Fibroblast of upper back skin (primary cell): ENCODE data around the gene EPHB4.
"Not testable (repeated sequence)": the region's sequence is repeated elsewhere in the genome, so short reads cannot be mapped to it uniquely, and the experiment has no call there.

Experiments
- DNase-seq: peaks from one replicate; pipeline ENCODE4 v3.0.0-alpha.2; 2013

The EPHB4 gene

DNA sequence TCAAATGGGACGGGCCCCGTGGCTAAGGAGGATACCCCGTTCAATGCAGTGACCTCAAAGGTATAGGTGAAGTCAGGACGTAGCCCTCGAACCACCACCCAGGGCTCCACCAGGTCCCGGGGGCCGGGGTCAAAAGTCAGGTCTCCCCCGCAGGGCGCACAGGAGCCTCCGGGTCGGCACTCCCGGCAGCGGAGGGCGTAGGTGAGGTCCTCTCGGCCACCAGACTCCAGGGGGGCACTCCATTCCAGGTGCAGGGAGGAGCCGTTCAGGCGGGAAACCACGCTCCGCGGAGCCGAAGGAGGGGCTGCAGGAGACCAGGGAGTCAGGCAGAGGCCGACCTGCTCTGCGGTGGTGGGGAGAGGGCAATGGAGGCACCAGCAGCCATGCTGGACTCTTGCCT, 7.7 kb downstream of the EPHB4 start:
- no peak for DNase-seq

DNA sequence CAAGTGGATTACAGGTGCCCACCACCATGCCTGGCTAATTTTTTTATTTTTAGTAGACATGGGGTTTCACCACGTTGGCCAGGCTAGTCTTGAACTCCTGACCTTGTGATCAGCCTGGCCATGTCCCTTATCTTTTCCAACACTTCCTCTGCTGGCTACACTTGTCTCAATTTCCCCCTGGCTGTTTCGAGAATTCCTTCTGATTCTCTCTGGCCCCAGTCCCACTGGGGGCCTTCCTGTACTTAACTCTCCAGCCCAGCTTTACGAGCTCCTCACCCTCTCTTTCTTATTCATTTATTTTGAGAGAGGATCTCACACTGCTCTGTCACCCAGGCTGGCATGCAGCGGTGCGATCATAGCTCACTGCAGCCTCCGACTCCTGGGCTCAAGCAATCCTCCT, 8.5 kb downstream of the EPHB4 start:
- no peak for DNase-seq

DNA sequence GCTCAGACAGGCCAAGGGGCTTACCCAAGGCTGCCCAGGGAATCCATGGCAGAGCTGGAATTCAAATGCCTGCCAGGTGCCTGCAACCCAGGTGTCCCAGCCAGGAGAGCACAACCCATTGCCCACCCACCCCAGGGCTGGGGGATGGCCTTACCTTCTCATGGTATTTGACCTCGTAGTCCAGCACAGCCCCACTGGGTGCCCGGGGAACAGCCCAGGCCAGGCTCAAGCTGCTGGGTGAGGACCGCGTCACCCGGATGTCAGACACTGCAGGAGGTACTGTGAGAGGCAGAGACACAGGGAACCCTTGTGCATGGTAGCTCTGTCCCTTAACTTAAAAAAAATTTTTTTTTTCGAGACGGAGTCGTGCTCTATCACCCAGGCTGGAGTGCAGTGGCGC, 9.0 kb downstream of the EPHB4 start:
- no peak for DNase-seq

DNA sequence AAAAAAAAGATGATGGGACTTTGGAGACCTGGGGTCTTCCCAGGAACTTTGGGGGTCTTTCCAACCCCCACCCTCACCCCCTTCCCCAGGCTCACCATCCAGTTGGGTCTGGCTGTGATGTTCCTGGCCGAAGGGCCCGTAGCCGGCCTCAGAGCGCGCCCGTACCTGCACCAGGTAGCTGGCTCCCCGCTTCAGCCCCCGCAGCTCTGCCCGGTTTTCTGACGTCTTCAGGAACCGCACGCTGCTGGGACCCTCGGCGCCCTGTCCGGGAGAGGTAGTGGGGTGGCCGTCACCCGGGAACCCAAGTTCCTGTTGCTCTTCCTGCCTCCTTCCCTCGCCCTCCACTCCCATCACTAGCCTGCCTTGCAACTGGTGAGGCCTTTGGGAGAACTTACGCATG, 10.2 kb downstream of the EPHB4 start:
- DNase-seq, result no peak

DNA sequence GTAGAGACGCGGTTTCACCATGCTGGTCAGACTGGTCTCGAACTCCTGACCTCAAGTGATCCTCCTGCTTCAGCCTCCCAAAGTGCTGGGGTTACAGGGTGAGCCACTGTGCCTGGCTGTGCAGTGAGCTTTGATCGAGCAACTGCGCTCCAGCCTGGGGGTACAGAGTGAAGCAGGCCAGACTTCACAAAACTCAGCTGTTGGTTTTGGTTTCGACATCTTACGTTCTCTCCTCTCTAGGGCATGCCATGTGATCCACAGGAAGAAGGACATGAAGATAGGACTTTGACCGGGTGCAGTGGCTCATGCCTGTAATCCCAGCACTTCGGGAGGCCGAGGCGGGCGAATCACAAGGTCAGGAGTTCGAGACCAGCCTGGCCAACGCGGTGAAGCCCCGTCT, 10.8 kb downstream of the EPHB4 start:
- not testable (repeated sequence) for DNase-seq

DNA sequence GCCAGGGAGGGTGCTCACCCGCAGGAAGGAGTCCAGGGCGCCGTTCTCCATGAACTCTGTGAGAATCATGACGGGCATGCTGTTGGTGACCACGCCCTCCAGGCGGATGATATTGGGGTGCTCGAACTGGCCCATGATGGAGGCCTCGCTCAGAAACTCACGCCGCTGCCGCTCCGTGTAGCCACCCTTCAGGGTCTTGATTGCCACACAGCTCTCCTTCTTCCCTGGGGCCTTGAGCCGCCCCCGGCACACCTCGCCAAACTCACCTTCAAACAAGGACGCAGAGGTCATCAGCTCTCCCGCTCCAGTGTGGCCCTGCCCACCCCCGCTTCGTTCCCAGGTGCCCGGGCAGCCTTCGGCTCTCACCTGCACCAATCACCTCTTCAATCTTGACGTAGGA, 14.6 kb downstream of the EPHB4 start:
- DNase-seq, result no peak

DNA sequence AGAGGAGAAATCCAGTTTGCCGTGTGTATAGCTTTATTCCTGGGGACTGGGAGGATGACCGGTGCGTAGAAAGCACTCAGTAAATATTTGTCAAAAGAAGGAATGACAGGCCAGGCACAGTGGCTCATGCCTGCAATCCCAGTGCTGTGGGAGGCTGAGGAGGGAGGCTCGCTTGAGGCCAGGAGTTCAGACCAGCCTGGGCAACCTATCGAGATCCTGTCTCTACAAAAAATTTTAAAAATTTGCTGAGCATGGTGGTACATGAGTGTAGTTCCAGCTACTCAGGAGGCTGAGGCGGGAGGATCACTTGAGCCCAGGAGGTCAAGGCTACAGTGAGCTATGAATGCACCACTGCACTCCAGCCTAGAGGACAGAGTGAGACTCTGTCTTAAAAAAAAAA, 15.8 kb downstream of the EPHB4 start:
- DNase-seq, result no peak

DNA sequence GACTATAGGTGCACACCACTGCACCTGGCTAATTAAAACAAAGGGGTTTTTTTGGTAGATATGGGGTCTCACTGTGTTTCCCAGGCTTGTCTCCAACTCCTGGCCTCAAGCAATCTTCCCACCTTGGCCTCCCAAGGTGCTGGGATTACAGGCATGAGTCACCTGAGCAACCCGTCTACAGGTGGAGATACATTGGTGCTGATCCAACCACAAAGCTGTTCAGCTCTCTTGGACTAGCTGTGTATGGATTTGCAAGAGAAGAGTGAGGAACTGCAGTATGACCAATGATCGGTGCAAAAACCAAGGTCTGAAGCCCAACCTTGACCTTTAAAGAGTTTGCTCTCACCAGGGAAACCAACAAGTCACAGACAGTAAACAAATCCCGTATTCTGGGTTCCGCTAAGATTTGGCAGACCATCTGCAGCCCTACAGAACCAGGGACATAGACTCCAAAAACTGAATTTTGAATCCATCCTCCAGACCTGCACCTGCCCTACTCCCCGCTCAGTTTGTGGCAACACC, 18.9 kb downstream of the EPHB4 start:
- DNase-seq, result no peak

DNA sequence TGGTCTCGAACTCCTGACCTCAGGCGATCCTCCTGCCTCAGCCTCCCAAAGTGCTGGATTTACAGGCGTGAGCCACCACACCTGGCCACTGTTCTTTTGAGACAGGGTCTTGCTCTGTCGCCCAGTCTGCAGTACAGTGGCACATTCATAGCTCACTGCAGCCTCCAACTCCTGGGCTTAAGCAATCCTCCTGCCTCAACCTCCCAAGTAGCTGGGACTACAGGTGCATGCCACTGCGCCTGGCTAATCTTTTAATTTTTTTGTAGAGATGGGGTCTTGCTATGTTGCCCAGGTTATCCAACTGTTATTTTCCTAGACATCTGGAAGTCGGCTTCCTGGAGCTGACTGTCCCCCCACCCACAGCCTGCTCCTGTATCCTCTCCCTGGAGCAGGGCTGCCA, 20.4 kb downstream of the EPHB4 start:
- DNase-seq, result not testable (repeated sequence)

DNA sequence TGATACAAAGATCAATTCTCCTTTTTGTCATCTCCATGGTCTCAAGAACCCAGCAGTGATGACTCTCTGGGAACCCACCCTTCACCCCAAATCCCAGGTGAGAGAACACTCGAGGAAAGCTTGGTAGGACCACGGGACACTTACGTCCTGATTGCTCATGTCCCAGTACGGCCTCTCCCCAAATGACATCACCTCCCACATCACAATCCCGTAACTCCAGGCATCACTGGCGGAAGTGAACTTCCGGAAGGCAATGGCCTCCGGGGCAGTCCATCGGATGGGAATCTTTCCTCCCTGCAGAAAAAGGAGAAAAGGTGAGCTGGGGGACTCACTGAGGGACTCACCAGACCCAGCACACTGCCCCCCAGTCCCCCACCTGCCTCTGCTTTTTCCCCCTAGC, 21.0 kb downstream of the EPHB4 start:
- DNase-seq, result no peak

DNA sequence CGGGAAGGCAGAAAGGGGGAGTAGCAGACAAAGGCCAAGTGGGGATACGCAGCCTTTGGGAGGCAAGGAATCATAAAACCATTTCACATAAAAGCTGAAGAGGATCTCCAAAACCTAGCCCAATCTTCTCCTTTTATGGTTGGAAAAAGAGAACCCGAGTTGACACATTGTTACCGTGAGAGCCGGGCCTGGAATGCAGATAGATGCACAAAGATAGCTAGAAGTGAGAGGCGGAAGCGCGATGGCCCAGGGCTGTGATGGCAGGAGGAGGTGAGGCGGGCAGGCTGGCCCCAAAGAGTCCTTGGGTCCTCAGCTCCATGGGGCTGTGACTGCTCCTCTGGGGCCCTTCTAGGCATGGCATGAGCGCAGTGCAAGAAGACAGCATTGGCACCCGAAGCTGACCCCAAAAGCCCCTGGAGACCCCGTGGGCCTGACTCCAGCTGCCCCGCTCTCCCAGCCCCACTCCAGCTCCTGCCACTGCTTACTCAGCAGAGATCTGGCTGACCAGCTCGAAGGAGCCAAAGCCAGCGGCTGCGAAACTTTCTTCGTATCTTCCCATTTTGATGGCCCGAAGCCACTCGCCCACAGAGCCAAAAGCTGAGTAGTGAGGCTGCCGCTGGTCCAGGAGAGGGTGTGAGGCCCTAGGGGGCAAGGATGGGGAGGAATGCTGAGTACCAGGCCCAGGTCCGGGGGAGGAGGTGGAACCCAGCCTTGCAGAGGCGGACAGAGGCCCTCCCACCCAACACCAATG, 22.5 kb downstream of the EPHB4 start:
- no peak for DNase-seq

DNA sequence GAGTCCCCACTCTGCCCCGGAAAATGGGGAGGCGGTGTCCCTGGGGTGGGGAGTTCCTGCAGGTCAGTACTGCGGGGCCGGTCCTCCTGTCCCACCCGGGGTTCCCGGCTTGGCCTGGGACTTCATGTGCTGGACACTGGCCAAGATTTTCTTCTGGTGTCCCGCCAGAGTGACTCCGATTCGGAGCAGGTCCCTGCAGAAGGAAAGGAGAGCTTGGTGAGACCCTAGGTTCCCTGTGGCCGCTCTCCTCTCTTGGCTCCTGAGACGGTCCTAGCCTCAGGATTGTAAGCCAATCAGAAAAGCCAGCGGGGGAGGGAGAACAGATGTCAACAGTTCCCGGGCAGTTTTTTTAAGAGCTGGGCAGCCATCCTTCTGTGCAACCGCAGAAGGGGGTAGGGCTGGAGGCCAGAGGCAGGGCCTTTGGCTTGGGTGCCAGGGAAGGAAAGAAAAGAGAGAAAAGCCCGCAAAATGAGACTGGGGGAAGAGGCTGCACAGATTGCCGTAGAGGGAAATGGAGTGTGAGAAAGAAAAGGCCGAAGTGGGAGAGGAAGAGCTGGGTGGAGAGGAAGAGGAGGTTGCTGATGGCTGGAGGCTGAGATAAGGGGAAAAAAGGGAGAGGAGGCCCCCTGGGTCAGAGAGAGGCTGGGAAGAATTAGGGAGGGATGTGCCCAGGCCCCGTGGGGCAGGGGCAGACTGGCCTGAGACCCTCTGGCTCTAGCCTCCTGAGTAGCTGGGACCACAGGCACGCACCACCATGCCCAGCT, 23.7 kb downstream of the EPHB4 start:
- DNase-seq, result peak; percentile 85

DNA sequence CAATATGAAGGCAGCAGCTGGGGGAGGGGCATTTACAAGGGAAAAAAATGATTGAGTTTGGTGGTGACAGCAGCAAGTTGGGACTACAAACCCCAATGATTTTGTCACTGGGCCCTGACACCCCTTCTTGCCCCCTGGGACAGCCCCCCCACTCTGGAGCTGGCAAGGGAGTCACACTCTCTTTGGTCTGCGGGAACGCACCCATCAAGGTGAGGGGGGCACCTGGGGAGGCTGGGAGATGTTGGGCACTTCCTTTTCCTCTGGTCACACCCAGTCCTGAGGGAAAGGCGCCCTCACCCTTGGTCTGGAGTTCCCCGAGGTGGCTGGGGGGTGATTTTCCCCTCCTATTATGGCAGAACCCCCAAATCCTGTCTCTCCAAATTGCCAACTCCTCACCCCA, 24.4 kb downstream of the EPHB4 start:
- no peak for DNase-seq

DNA sequence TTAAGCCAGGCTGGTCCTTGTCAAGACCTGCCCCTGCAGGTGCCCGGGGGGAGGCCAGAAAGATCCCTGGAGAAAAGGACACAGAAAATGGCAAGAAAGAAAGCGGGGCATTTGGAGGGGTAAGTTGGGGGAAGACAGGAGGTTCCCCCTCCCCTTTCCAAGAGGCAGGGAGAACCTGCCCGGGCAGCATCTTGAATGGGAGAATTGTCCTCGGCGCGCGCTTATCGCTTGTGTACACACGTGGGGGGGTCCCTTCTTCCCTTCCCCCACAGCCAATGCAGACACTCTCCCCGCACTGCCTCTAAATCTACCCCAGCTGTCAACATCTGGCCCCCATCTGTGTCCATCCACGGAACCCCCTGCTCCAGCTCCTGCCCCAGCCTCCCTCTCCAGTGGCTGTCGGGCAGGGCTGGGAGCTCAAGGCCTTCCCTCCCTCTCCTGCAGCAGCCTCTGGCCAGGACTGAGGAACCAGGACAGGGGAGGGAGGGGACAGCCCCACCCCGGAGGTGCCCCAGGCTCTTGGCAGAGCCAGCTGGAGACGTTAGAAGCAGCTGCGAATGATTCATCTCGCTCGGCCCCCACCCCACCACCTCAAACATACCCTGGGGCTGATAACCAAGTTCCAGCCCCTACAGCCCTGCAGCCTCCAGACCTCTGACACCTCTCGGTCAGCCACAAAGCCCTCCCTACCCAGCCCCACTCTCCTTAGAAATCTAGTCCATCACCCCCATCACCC, 25.3 kb downstream of the EPHB4 start:
- DNase-seq, result peak; percentile 69

DNA sequence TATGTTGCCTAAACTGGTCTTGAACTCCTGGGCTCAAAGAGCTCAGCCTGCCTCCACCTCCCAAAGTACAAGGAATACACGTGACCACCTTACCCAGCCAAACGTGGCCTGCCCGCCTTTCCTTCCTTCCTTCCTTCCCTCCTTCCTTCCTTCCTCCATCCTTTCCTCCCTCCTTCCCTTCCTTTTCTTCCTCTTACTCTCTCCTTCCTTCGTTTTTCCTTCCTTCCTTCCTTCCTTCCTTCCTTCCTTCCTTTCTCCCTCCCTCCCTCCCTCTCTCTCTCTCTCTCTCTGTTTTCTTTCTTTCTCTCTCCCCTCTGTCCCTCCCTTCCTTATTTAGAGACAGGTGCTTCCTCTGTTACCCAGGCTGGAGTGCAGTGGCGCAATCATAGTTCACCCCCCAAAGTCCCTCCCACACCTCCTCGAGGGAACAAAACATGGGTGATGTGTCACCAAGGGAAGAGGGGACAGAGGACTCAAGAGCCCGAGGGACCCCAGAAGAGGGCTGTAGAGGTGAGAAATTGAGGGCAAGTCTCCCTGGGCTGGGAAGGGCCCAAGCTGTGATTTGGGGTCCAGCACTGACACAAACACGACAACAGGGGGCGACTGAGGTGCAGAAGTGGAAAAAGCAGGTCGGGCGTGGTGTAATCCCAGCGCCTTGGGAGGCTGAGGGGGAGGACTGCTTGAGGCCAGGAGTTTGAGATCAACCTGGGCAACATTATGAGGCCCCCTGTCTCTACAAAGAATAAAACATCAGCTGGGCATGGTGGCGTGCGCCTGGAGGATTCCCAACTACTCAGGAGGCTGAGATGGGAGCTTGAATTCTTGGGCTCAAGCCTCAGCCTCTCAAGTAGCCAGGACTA, 28.1 kb downstream of the EPHB4 start:
- DNase-seq, result peak; percentile 65

DNA sequence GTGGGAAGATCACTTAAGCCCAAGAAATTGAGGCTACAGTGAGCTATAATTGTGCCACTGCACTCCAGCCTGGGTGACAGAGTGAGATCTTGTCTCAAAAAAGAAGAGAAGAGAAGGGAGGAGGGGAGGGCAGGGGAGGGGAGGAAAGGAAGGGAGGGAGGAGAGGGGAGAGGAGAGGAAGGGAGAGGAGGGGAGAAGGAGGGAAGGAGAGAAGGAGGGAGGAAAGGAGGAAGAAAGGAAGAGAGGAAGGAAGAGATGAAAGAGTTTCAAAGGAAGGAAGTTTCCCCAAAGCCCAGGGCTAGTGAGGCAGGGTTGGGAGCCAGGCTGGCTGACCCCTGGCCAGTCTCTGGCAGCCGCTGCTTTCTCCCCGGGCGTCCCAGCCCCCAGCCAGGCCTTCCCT, 32.6 kb downstream of the EPHB4 start:
- DNase-seq, result no peak

DNA sequence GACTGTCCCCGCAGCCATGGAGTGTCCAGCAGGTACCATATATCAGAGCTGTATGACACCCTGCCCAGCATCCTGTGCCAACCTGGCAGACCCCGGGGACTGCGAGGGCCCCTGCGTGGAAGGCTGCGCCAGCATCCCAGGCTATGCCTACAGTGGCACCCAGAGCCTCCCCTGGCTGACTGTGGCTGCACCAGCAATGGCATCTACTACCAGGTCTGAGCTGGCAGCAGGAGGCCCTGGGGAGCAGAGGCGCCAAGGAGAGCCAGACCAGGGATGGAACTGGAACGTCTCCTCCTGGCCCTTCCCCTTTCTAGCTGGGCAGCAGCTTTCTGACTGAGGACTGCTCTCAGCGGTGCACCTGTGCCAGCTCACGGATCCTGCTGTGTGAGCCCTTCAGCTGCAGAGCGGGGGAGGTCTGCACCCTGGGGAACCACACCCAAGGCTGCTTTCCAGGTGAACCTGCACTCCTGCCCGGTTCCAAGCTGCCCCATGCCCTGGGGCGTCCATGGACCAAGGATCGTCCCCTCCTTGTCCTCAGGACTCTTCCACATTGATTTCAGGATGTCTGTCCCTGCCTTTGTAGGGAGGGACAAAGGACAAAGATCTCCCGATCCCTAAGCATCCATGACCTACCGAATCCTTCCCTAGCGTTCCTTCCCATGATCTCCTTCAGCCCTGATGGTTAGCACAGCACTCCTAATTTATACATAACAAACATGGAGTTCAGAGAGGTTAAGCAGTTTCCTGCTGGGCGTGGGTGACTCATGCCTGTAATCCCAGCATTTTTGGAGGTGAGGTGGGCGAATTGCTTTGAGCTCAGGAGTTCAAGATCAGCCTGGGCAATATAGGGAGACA, 33.3 kb downstream of the EPHB4 start:
- no peak for DNase-seq

DNA sequence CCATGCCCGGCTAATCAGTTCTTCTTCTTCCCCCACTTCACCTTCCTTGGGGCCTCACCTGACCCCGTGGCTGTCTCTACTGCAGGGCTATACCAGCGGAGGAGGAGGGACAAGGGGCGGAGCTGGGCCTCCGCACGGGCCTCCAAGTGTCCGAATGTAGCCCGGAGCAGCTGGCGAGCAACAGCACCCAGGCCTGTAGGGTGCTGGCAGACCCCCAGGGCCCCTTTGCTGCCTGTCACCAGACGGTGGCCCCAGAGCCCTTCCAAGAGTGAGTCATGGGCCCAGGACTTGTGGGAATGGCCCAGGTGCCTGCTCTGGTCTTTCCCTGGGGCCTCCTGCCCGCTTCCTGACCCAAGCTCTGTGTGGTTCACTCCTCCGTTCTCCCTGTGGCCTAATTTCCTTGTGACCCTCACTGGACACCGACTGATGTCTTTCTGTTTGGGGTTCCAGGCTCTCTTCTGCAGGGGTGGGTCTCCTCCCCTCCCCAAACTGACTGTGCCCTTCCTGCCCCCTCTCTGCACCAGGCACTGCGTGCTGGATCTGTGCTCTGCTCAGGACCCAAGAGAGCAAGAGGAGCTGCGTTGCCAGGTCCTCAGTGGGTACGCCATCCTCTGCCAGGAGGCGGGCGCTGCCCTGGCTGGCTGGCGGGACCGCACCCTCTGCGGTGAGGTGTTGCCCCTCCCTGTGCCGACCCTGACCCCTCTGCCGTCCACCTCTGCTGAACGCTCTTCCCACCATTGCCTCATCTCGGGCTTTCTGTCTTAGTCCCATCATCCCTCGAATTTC, 35.2 kb downstream of the EPHB4 start:
- no peak for DNase-seq

DNA sequence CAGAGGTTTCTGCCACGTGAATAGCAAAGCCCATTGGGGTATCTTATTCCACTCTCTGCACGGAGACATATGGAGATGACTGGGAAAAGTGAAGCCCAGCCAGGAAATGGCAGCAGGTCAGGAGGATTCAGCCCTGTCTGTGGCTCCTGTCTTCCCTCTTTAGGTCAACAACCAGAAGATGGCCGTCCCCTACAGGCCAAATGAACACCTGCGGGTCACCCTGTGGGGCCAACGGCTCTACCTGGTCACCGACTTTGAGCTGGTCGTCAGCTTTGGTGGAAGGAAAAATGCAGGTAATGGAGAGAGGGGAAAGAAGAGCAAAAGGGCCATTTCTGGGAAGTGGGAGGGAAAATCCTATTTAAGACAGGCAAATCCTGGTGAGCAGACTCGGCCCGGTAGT, 38.3 kb downstream of the EPHB4 start:
- DNase-seq, result no peak

DNA sequence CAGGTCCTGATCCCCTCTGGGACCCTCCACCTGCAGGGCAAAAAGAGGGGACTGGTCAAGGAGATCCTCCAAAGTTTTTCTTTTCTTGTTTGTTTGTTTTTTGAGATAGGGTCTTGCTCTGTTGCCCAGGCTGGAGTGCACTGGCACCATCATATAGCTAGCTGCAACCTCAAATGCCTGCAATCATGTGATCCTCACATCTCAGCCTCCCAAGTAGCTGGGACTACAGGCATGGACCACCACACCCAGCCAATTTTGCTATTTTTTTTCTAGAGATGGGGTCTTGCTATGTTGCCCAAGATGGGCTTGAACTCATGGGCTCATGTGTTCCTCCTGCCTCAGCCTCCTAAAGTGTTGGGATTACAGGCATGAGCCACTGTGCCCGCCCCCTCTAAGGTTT, 41.0 kb downstream of the EPHB4 start:
- DNase-seq, result no peak

DNA sequence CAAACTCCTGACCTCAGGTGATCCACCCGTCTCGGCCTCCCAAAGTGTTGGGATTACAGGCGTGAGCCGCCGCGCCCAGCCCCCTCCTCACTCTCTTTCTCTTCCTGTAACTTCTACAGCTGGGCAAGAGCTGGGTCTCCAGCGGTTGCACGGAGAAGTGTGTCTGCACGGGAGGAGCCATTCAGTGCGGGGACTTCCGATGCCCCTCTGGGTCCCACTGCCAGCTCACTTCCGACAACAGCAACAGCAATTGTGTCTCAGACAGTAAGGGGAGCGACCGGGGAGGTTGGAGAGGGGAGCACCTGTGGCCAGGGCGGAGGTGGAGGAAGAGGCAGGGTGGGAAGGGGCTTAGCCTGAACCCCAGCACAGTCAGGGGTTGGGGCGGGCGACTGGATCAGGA, 41.4 kb downstream of the EPHB4 start:
- DNase-seq, result no peak
